NCI-H1417 (cell line): ENCODE results near the gene TPM1.
A peak's percentile ranks its signal among the peaks of the same experiment; 100 is the strongest.

Source experiments
- DNase-seq, 3 experiments: peaks; one replicate each; lab custom pipeline; 2025; lab: John Stamatoyannopoulos, UW

The TPM1 gene

DNA sequence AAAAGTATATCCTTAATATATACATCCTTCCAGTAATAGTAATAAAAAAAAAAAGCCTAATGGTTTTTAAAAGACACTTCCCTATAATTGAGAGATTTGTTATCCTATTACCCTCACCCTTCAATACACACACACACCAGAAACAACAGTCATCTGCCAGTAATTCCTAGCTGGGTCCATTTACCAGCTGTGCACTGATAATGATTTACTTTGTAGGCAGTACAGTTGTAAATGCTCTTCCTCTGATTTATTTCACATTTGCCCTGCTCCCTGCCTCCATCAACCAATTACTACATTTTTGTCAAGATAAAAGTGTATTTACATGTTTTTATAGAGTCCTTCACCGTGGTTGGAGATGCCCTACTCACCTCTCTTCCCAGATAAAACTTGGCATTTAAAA lies 12.4 kb downstream of the TPM1 start:
- DNase-seq = peak in 1 of 3 experiments; percentile 55

DNA sequence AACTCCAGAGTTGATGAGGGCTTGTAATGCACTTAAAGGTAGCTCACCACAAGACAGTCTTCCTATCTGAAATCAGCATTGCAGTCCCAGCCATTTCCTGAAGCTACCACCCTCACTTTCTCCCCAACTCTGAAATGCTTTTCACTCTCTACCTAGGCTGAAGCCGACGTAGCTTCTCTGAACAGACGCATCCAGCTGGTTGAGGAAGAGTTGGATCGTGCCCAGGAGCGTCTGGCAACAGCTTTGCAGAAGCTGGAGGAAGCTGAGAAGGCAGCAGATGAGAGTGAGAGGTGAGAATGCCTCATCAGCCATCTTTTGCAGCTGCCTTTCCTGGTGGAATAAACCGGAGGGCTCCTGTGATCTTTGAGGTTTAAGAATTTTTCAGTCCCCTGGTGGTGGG lies 14.3 kb downstream of the TPM1 start:
- DNase-seq = no peak

DNA sequence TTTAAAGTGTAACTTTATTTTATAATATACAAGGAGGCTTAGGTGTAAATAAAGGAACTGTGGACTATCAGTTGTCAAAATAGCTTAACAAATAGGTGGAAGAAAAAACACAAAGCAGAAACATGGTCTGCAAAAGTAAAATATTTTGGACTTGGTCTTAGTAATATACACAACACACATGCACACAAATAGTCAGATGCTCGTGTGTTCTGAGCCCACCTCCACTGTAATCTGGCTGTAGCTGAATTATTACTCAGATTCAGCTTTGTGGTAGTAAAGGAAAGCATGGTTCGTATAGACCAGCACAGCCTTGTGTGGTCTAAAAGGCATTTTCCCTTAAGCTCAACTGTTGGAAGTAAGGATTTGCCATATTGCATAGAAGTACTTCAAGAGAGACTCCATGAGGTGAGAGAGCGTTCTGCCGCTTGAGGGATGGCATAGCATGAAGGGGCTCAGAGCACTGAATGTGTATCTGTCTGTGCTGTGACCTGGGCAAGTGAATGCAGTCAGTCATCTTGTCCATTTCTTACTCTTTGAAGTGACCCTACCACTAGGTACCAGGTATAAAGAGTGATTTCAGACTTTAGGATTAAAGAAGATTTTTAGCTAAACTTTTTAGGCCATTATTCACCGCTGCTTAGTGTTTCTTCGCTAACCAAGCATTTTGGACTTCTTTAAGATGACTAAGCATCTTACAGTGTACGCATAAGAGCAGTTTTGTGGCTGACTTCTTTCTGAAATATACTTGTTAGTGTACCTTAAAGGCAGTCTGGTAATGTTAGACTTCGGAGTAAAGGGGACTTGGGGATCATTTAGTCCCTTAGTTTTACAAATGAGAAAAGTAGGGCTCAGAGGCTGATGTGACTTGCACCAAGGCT lies 15.2 kb downstream of the TPM1 start:
- no peak for DNase-seq

DNA sequence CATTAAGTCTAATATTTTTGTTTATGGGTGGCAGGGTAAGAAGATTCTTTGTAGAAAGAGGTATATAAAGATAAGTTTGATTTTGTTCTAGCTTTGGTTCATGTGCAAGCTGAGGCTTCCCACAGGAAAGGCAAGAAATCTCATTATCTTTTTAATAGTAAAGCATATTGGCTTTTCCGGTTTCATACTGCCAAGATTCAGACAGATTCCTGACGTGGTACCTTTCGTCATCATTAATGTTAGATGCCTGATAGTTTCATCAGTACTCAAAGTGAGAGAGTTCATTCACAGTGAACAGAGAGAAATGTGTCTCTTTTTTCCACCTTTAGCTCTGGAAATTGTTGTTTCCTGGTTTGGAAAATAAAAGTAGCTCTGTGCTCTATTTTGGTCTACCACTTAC lies 16.5 kb downstream of the TPM1 start:
- no peak for DNase-seq

DNA sequence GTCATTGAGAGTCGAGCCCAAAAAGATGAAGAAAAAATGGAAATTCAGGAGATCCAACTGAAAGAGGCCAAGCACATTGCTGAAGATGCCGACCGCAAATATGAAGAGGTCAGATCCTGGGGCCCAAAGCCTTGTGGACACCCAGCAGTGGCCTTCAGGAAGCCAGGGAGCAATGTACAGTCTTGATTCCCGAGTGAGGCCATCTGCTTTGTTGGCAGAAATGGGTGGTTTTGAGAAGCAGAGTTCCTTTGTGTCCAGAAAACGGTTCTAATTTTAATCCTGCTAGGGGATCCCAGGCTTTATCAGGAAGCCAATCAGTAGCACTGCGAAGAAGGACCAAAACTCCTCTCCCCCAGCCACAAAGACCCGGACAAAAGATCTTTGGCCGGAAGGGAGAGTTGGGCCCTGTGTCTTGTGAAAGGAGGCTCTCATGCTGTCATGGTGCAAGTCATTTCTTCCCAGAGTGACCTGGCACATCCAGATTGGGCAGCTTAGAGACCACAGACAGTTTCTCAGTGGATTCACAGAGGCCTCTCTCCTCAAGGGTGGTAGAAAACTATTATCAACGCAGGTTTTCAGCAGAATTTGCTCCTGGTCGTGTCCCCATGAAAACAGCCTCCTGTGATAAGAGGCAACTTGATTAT lies 17.1 kb downstream of the TPM1 start:
- no peak for DNase-seq

DNA sequence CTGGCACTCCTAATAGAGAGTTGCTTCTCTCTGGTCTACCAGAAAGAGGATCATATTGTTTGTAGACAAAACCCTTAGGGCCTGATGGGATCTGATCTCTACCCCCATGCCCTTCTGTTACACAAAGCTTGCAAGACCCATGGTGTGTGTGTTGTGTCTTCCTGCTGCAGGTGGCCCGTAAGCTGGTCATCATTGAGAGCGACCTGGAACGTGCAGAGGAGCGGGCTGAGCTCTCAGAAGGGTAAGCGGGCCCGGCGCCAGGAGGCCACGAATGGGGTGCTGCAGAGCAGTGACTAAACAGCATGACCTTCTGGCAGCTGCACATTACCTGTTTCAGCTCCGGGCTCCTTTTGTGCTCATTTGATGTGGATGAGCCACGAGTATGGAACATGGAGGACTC lies 18.2 kb downstream of the TPM1 start:
- DNase-seq = no peak

DNA sequence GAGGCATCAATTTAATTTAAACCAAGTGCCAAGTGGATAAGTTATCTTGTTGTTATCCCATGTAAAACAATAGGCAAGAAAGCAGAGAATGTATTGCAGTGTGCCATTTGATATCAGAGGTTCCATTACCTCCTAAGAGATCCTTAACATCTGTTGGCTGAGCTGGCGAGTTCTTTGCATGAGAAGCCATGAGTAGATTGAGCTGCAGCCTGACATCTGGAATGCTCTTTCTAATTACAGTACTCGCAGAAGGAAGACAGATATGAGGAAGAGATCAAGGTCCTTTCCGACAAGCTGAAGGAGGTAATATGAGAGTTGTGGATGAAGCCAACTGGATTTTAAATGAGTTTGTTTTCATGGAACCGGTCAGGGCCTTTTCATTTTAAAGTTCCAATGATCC lies 19.4 kb downstream of the TPM1 start:
- DNase-seq = no peak

DNA sequence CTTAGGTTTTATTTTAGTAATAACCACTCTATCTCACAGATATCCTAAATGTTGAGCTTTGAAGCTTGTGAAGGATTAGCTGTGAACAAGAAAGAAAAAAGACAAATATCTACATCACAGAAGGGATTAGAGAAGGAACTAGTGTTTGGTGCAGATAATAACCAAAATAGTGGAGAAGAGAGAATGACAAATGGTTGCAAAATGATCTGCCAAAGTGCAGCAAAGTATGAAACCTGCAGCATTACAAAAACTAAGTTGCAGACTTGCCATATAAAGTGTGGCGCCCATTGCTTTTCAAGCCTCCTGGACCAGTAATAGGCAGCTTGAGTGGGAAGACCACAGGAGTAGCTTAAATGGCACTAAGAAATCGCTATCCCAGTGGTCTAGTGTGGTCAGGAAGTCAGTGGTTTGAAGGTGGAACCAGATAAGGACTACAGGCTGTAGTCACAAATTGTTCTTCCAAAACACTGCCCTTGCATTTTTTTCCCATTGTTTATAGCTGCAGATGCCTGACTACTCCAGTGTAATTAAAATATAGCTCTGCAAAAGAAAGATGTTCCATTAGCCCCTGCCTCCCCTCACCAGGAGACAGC lies 20.7 kb downstream of the TPM1 start:
- no peak for DNase-seq

DNA sequence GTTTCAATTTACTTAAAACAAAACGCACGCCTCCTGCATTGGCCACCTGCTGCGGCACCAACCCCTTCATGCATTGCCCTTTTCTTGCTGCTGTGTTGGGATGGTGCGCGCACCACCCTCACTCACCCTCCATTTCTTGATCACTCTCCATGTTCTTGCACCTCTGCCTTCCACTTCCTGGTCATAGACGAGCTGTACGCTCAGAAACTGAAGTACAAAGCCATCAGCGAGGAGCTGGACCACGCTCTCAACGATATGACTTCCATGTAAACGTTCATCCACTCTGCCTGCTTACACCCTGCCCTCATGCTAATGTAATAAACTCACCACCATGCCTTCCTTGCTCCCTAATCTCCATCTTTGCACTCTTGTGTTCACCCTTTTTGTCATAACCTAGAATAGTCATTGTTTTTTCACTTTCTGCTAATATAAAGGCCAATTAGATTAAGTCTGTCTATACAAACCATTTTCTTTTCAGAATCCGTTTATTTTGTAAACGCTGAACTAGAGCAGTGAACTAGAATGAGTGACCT lies 21.4 kb downstream of the TPM1 start:
- no peak for DNase-seq

DNA sequence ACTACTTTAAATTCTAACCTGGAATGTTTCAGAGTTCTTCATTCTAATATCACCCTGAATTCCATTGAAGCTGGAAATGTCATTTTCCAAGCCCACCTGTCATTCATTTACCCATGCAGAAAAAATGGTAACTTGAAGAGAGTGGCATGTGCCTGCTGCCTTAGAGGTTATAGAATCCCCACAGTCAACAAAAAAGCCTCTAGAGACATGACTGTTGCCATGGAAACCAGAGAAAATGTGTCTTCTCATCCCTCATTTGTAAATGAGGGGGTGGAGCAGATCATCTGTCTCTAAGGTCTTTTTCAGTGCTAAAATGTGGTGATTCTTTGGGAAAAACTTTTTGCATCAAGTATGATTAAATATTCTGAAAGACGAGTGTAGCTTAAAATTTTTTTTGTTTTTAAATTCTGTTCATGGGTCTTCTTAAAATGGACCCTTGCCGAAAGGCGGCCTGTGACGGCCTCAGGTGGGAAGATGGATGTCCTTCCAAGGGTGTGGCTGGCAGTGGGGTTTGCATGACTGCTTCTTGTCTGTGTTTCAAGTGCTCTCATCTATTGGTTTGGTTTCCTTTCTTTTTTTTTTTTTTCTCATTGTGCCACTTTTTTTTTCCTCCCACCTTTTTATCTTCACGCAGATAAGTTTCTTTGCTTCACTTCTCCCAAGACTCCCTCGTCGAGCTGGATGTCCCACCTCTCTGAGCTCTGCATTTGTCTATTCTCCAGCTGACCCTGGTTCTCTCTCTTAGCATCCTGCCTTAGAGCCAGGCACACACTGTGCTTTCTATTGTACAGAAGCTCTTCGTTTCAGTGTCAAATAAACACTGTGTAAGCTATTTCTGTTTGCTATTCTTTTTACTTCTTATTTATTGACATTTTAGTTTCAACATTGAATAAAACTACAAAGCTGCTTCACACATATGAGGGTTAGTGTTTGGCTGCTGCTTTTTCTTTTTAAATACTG lies 23.0 kb downstream of the TPM1 start:
- DNase-seq = peak in 2 of 3 experiments; percentile 15 to 57

DNA sequence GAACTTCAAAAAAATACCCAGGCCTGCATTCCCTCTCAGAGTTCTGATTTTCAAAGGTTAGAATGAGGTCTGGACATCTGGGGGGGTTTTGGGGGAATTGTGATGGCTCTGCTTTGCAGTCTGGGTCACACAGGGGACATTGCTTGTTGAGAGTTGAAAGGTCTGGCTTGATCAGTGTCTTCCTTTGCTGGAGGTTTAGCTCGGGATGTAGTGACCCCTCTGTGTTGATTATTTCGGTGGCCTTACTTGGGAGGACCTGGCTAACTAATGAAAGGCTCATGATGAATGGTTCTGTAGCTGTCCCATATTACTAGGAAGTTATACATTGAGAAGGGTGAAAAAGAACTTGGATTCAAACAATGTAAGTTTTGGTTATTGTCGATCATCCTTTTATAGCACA lies 23.7 kb downstream of the TPM1 start:
- DNase-seq = no peak

DNA sequence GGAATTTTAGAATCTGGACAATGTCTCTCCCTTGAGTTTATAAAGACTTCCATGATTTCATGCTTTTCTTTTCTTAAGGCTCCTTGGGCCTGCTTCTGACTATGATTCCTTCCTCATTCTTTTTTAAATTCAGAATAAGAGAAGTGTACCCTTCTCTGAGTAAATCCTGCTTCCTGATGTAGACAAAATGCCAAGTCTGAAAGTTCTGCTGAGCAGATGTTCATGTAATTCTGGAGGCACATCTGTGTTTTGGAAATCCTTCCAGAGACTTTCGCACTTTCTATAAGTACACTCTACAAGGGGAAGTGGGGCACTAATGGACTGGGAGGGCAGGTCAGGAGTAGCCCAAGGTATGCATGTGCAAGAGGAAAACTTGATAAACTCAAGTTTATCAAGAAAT lies 24.8 kb downstream of the TPM1 start:
- DNase-seq = no peak

DNA sequence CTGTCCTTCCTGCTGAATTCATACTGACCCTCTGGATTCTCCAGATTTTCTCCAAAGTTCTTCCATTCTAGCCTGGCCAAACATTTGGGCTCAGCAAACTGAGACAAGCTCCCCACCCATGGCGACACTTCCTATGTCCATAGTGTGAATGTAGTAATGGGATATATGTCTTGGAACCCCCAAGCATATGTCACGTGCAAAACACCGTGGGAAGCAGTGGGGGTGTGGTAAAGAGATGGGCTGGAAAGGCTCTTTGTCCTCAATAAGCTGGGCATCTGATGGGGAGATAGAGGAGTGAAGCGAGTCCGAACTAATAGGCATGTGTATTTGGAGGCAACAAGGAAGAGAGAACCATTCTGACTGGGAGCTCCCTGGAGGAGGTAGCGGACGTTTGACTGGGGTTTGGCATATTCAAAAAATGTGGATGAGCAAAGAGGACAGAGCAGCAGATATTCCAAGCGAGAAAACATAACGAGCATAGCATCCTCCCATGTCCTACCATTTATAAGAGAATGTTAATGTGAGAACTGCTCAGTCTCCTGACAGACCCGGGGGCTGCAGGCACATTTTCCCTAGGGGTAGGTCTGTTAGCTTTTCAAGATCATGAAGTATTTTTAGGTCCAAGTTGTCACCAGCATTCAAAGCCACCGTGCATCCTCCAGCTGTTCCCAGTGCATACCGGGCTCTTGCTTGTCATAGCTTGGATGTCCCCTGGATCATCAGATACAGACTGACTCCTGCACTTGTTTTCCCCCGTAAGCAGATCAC lies 25.6 kb downstream of the TPM1 start:
- DNase-seq = no peak

DNA sequence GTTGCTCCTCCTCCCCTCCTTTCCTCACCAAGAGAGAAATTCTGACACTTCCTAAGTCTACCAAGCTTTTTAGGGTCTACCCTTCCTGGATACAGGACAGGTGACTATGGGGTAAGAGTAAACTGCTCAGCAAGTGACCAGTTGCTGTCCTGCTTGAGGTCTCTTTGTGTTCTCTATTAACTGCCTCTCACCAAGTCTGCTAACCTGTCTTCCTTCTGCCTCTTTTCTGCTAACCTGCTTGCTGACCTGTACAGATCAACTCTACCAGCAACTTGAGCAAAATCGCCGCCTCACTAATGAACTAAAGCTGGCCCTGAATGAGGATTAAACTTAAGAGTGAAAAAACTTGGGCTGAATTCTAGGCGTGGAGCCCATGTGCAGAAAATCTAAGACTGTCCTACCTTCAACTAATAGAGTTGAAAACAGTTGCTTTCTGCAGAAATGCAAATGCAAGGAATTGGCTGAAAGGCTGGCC lies 27.1 kb downstream of the TPM1 start:
- no peak for DNase-seq

DNA sequence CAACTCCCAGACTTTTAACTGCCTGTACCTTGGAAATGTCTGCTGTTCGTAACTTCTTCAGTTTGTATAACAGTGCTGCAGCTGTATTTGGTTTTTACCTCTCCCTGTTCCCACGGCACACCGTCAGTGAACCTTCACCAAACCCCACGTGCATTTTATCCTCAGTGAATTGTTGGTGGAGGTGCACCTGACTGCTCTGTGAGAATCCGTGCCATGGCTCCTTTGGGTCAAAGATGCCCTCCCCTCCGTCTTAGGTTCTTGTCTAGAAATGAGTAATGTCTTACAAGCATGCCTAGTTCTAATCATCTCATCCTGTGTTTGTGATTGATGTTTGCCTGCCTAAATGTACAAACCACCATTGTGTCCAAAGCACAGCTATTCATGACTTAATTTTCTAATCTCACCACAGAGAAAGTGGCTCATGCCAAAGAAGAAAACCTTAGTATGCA lies 28.2 kb downstream of the TPM1 start:
- DNase-seq = no peak

DNA sequence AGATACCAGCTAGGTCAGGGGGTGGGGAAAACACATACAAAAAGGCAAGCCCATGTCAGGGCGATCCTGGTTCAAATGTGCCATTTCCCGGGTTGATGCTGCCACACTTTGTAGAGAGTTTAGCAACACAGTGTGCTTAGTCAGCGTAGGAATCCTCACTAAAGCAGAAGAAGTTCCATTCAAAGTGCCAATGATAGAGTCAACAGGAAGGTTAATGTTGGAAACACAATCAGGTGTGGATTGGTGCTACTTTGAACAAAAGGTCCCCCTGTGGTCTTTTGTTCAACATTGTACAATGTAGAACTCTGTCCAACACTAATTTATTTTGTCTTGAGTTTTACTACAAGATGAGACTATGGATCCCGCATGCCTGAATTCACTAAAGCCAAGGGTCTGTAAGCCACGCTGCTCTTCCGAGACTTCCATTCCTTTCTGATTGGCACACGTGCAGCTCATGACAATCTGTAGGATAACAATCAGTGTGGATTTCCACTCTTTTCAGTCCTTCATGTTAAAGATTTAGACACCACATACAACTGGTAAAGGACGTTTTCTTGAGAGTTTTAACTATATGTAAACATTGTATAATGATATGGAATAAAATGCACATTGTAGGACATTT lies 28.9 kb downstream of the TPM1 start:
- no peak for DNase-seq

DNA sequence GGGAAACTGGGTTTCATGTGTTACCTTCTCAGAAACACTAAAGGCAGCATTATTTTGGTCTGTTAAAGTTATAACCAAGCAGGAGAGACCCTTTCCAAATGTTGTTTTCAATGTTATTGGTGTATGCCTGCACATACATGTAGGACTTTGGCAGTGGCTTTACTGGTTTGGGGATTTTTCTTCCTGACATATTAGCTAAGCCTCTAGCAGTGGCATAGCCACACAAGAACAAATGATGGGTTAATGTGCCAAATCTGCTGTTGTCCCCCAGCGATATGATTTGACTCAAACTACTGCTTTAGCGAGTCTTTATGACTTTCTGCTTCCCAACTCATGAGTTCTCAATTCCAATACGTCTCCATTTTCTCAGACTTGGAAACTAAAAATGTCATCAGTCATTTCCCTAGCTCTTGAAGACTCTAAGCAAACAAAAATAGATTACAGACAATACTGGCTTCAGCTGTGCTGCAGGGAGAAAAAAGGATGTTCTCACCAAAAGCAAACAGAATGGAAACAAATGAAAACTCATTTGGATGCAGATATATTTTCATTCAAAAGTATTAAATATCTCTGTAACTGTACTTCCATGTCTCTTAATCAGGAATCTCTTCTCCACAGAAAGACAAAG lies 29.6 kb downstream of the TPM1 start:
- DNase-seq = no peak

DNA sequence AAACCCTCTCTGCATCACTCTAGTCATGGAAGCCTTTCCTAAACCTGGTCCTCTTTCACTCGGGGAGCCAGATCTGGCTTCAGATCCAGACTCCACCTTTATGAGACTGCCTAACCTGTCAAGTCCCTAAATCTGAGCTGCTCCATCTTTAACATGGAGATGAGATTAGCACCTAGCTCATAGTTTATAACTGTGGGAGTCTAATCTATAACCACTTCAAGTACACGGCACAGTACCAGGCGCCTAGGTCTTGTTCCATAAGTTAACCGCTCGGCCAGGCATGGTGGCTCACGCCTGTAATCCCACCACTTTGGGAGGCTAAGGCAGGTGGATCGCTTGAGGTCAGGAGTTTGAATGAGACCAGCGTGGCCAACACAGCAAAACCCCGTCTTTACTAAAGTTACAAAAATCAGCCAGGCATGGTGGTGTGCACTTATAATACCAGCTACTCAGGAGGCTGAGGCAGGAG lies 30.3 kb downstream of the TPM1 start:
- no peak for DNase-seq

DNA sequence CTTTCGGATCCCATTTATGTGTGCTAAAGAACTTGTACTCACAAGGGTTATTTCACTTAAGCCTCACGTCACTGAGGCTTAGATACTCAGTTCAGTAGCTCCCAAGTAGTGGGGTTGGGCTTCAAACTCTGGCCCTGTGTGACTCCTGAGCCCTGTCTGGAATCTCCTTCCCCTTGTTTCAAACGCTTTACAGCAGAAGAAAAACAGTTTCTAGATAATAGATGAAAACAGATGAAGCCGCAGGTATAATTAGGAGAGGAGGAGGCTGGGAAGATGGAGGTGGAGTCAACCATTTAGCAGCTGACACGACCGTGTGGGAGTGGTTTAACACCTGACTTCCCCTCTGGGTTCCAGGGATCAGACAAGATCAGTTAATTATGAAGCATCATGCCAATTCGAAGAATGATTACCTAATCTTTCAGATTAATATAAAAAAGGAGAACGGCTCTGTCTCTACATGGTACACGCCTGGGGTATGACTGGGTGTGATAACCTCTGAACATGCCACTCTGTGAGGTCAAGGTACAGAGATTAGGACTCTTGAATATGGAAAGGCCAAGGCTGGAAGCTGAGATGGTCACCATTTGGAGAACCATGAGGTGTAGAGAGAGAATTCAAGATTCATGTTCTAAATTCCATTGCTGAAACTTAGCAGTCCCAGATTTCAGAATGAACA lies 31.1 kb downstream of the TPM1 start:
- no peak for DNase-seq
